Endothelial cell of coronary artery (primary cell): ENCODE measurements around the gene CDC6. TPM values are rescaled to one million over a fixed set of nuclear protein-coding genes. Genes with fewer than 3 reads are reported as not detected.

Experiments
- total RNA-seq: library from RNA; depleted of rRNA; stranded (reverse); fragments of >200 nt; gene quantifications from 2 replicates; pipeline ENCODE4 v1.2.3, GENCODE V29; 2014

Gene CDC6
- 8.6 and 19.4 TPM in 2 replicates for total RNA-seq

DNA sequence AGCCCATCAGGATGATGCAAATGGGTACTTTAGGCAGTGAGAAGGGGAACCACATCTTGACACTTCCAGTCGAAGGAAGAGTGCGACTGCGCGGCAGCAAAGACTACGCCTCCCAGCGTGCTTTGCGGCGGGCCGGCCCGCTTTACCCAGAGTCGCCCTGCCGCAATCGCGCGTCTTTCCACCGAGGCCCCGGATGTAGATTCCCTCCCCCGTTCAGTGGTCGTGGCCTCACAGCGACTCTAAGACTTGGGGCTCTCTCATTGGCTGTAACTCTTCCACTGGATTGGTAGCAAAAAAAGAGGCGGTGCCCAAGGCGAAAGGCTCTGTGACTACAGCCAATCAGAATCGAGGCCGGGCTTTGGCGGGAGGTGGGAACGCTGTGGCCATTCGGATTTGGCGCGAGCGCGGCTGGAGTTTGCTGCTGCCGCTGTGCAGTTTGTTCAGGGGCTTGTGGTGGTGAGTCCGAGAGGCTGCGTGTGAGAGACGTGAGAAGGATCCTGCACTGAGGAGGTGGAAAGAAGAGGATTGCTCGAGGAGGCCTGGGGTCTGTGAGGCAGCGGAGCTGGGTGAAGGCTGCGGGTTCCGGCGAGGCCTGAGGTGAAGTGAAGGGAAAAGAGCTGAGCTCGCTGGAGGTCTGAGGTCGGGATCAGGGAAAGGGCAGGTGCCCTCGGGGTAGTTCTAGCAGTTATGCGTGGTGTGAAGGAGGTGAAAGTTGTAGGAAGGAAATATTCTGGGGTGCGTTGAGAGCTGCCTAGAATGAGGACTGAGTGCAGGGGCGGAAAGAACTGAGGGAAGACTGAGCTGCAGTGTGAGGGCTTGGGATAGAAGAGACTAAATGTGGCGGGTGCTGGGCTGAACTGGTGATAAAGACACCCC is at the start of gene CDC6:
Gene CDC6 (plus strand): TSS at position 386 of the 876 bp plus-strand sequence. CDS start 1,542 bp downstream, outside the sequence.

GRCh38 chr17:40309031-40309948 is 21.6 kb downstream of the CDC6 start, which contains the start of gene RARA:
Gene RARA (plus strand): TSS chr17:40309180. CDS start chr17:40331219, 22,039 bp downstream.

Other genes with a start within 250 kb of the CDC6 start
- gene MED24, start 233.5 kb upstream of the CDC6 start, total RNA-seq = 37.1 and 41.1 TPM in 2 replicates
- 13.2 and 20.2 TPM in 2 replicates for gene THRA, start 224.9 kb upstream of the CDC6 start, total RNA-seq
- gene NR1D1, start 187.3 kb upstream of the CDC6 start, total RNA-seq = 0.54 and 0.75 TPM in 2 replicates
- 33.3 and 40.9 TPM in 2 replicates for gene MSL1, start 165.9 kb upstream of the CDC6 start, total RNA-seq
- 22.2 and 28.4 TPM in 2 replicates for gene CASC3, start 147.3 kb upstream of the CDC6 start, total RNA-seq
- 0.99 and 1.3 TPM in 2 replicates for gene RAPGEFL1, start 110.4 kb upstream of the CDC6 start, total RNA-seq
- 5.7 and 7.8 TPM in 2 replicates for gene WIPF2, start 68.6 kb upstream of the CDC6 start, total RNA-seq
- 7.6 and 11.5 TPM in 2 replicates for gene RARA, start 21.3 kb downstream of the CDC6 start, total RNA-seq
- 0.18 TPM in 1 of 2 replicates, not detected in the other for gene GJD3, start 76.9 kb downstream of the CDC6 start, total RNA-seq
- 33.9 and 74.6 TPM in 2 replicates for gene TOP2A, start 130.0 kb downstream of the CDC6 start, total RNA-seq
- gene IGFBP4, start 155.6 kb downstream of the CDC6 start, total RNA-seq = 149 and 165 TPM in 2 replicates
- gene TNS4, start 213.7 kb downstream of the CDC6 start, total RNA-seq = not detected in 2 replicates